CD4-positive, alpha-beta T cell treated with Interleukin-2 at 100 ng/mL for 4 hours (primary cell): ENCODE measurements around the gene CBFA2T3.
A peak's percentile ranks its signal among the peaks of the same experiment; 100 is the strongest.
"Not testable (repeated sequence)": the region's sequence is repeated elsewhere in the genome, so short reads cannot be mapped to it uniquely, and the experiment has no call there.

Experiments used
- DNase-seq: peaks from one replicate; pipeline ENCODE4 v3.0.0-alpha.2; 2020; ENCODE audit warnings: low spot score

Gene CBFA2T3

GRCh38 chr16:88922114-88922825, 54.7 kb downstream of the CBFA2T3 start:
- no peak for DNase-seq

GRCh38 chr16:88921591-88921990, 55.4 kb downstream of the CBFA2T3 start:
- no peak for DNase-seq

- DNase-seq: peak; percentile 7
Observed at GRCh38 chr16:88920618-88921590, 56.1 kb downstream of the CBFA2T3 start.

DNA sequence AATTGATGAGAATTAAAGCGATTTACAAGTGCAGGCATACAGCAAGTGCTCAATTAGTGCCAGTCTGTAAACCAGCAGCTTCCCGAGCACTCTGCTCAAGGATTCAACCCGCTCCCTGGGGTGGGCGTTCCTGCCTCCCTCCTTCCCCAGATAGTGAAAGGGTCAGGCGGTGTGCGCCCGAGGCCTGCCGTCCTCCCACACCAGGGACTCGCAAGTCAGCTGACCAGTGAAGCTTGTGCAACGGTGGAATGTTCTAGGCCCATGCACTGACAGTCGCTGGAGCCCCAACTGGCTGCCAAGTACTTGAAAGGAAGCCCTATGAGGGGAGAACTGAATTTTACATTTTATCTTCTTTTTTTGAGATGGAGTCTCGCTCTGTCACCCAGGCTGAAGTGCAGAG, 57.1 kb downstream of the CBFA2T3 start:
- DNase-seq: no peak

DNA sequence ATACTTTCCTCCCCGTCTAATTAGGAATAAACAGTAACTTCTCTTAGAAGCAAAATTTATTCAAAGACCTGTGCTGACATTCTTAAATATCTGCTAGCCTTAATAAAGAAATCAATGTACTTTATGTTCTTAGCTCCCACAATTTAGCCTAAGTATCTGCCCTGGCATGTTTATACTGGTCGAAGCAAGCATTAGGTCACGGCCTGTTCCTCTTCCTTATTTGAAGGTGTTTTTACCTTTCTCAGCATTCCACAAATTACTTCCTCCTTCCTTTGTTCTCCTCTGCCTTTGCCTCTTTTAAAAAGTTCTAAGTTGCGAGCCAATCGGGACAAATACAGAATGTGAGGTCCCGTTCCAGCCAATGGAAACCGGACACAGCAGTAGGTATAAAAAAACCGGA, 58.1 kb downstream of the CBFA2T3 start:
- not testable (repeated sequence) for DNase-seq

DNA sequence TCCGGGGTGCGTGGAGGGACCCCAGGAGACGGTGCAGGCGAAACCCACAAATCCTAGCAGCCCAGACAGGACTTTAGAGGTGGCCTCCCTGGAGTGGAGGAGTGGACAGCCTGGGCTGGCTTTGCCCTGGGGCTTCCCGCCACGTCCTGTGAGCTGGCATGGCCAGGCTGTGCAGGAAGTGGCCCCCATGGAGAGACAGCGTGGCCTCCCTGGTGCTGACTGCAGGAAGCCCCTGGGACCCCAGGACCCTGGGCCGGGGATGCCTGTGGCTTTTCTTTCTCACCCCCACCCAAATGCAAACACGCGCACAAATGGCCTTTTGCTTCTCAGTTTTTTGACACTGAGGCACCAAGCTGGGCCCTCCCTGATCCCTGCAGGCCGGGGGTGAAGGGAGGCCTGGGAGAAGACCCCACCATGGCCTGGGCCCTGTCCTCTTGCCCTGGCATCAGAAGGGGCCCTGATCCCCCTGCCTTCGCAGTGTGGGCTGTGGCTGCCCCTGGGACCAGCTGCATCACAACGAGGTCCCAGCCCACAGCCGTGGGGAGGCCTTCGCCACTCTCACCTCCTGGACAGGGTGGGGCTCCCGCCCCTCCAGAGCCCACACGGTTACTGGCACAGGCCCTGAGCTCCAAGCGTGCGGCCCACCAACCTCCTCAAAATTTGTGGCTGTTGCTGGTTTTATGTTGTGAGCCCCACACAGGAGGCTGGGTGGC, 58.9 kb downstream of the CBFA2T3 start:
- no peak for DNase-seq

GRCh38 chr16:88917146-88917914, 59.7 kb downstream of the CBFA2T3 start:
- no peak for DNase-seq

- no peak for DNase-seq
Observed at GRCh38 chr16:88915639-88916327, 61.2 kb downstream of the CBFA2T3 start.

GRCh38 chr16:88914750-88915368, 62.1 kb downstream of the CBFA2T3 start:
- DNase-seq: no peak

- no peak for DNase-seq
Observed at GRCh38 chr16:88913870-88914269, 63.1 kb downstream of the CBFA2T3 start.

DNA sequence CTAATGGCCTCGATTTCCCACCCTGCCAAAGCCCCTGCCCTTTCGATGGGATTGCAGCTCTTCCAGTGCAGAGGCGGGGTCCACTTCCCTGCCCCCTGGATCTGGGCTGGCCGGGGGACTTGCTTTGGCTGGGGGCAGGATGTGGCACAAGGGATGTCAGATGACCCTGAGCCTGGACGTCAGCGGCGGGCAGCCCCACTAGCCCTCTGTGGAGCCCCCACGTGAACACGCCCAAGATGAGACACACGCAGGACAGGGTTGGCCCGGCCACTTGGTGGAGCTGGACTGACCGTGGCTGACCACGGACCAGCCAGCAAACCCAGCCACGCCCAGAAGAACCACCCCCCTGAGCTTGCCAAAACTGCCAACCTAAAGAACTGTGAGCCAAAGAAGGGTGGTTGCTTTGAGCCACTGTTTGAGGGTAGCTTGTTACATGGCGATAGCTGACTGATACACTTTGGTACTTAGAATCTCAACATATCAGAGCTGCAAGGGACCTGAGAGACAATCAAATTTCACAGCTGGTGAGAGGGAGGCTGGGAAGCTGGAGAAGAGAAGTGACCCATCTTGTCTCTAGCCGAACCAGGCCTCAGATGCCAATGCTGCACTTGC, 63.9 kb downstream of the CBFA2T3 start:
- no peak for DNase-seq

DNA sequence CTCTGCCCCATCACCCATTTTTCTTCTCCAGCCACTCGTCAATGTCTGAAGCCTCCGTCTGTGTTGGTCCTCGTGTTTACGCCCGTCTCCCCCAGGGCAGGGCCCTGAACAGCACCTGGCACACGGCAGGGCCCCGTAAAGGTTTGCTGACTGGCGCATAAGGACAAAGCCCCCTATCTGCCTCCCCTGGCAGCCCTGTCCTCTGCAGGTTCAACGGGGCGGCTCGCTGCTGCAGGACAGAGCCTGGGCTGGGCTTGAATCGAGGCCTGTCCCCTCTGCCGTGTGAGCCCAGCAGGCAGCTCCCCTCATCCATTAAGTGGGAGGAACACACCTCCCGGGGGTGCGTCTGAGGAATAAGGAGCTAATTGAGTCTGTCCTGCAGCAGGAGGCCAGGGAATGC, 64.5 kb downstream of the CBFA2T3 start:
- no peak for DNase-seq

DNA sequence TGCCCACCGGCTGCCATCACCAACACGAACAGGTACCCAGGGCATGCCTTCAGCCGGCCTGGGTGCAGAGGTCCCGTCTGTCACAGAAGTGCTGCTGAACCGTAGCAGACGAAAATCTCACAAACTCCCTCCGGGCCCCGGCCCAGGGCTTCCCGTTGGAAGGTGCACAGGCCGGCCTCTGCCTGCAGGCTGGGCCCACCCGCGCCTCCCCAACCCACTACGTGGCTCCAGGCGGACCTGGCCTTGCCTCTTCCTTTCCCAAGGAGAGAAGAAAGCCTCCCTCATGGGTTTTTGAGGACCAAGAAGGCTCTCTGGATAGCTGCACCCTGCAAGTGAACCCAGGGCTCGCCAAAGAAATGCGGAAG, 65.1 kb downstream of the CBFA2T3 start:
- DNase-seq: no peak

DNA sequence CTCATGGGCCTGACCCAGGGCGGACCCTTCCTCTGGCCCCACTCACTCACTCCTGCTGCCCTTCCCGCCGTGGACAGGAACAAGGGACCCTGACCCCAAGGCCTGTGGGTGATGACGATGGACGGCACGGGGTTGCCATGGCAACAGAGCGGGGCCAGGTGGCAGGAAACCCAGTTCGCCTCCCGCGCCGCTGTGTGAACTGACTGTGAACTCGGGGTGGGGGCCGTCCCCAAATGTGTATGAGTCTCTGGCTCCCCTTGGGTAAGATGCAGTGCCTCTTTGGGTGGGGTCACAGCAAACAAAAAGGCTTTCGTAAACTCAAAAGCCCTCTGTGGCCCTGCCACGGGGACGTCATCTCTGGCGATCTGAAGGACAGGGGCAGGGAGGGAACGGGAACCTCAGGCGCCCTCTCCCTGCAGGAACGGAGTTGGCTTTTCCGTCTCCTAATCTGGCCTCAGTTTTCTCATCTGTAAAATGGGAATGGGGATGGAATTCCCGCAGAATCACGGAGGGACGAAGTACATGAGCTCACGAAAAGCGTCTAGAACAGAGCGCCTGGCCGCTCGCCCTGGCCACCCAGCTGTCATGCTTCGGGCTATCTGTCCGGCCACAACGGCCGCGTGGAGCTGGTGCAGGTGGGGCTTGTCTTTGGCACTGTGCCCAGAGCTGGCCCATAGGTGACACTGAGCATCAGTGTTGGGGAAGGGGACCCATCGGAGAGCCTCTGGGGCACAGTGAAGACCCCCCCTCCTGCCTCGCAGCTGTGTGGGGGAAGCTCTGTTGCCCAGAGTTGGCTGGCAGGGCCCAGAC, 65.7 kb downstream of the CBFA2T3 start:
- DNase-seq: no peak

DNA sequence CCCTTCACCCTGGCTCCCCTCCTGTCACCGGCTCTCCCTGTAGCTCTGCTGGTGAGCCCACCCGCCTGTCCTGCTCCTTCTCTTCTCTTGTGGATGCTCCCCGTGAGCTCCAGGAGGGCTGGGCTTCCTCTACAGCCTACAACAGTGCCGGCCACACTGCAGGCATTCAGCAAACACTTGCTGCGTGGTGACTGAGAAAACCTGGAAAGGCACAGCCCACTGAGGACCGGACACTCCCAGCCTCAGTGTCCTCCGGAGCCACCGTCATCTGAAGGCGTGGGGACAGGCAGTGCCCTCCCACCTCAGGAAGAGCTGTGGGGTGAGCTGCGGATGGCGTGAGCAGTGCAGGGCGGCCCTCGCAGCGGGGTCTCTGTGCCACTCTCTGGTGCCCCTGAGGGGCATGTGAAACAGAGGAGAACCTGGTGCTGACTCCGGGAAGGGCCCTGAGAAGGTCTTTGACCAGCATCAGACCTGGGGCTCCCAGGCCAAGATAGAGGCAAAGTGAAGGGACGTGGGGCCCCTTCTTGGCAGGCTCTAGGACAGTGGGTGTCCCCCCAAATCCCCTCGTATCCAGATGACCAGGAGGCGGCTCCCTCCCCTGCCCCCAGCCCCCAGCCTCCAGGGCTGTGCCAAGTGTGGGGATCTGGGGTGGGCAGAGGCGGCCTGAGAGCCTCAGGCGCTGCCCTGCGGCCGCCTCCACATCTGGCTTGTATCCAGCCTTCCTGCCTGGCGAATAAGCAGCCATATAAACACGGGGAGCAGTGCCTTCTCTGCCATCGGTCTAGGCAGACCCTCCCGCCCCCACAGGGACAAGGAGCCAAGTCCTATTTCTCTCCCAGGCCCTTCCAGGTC, 66.5 kb downstream of the CBFA2T3 start:
- DNase-seq: no peak

DNA sequence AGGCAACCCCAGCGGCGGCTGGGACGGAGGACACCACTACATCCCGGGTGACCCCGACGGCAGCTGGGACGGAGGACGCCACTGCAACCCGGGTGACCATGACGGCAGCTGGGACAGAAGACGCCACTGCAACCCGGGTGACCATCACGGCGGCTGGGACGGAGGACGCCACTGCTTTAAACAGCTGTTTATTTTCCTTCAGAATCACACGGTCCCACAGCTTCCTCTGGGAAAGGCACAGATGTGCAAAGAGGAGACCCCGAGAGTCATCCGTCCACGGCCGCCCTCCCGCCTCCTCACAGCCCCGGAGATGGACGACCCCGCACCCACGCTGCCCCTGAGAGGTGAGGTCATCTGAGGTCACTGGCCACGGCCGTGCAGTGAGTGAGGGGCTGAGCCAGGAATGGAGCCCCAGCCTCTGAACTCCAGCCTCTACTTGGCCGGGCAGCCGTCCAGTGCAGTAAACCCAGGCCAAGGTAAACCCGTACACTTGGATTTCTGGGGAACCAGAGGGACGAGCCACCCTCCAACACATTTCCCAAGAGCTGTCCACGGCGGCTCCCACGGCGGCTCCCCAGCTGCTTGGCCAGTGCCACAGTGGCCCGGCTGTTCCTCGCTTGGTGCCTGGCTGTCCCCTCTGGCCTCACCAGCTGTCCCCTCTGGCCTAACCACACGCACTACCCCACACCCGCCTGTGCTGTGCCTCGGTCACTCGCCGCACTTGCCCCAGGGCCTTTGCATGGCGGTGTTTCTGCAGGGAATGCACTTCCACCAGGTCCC, 67.4 kb downstream of the CBFA2T3 start:
- no peak for DNase-seq

DNA sequence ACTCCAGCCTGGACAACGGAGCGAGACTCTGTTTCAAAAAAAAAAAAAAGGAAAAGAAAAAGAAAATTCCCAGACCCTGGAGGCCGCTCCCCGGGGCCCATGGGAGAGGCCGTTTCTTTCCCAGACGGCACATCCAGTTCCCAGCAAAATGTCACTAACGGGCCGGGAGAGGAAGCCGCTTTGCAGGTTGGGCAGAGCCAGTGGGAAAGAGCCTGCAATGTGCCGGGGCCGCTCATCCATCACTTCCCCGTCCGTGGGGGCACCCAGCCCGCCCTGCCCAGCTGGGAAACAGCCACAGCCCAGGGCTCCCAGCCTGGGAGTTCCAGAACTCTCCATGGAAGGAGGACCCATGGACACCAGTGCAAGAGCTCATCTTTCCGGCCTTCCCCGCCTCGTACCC, 68.7 kb downstream of the CBFA2T3 start:
- DNase-seq: no peak

- DNase-seq: no peak
Observed at GRCh38 chr16:88907768-88908167, 69.2 kb downstream of the CBFA2T3 start.
